Measurements from ENCODE around the gene RELT. TPM values are rescaled to one million over a fixed set of nuclear protein-coding genes. Genes with fewer than 3 reads are reported as not detected.

RELT gene
- total and polyA plus RNA-seq, 9 of the 15 experiments (the other 6 are each of a cell fraction or from before 2014, with no cell fraction given) = 1.1 to 20.2 (median 7.4) TPM

DNA sequence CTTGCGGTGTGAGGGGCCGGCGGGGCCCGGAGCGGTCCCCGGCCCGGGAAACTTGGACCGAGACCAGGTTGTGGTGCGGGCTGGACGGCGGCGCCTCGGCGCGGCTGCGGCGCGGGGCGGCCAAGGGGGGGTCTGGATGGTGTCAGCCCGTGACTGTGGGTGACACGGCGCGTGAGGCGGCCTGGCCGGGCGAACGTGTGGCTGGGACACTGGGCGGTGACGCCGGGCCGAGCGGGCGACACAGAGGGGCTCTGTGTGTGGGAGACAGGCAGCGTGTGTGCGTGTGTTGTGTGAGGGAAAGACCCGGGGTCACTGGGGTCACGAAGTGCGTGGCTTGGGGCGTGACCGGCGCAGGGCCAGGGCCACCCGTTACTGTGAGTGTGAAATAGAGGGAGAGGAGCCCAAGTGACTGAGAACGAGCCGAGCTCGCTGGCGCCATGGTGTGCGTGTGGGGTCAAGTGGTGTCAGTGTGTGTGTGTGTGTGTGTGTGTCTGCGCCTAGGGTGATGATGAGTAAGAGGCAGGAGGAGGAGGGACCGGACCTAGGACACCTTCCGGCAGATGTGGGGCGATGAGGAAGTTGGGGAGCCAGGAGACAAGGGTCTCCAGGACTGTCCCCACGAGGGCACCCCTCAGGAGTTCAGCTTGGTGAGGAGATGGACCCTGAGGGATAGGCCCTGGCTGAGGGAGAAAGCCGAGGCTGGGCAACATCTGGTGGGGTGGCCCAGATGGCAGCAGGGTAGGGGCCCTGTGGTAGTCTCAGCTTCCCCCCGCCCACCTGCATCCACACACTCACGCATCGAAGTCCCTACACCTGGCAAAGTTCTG is 817 bp downstream of the RELT start (continued):
- TF ChIP-seq, protein P1, sequence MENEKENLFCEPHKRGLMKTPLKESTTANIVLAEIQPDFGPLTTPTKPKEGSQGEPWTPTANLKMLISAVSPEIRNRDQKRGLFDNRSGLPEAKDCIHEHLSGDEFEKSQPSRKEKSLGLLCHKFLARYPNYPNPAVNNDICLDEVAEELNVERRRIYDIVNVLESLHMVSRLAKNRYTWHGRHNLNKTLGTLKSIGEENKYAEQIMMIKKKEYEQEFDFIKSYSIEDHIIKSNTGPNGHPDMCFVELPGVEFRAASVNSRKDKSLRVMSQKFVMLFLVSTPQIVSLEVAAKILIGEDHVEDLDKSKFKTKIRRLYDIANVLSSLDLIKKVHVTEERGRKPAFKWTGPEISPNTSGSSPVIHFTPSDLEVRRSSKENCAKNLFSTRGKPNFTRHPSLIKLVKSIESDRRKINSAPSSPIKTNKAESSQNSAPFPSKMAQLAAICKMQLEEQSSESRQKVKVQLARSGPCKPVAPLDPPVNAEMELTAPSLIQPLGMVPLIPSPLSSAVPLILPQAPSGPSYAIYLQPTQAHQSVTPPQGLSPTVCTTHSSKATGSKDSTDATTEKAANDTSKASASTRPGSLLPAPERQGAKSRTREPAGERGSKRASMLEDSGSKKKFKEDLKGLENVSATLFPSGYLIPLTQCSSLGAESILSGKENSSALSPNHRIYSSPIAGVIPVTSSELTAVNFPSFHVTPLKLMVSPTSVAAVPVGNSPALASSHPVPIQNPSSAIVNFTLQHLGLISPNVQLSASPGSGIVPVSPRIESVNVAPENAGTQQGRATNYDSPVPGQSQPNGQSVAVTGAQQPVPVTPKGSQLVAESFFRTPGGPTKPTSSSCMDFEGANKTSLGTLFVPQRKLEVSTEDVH (IDR thresholded peaks at IDR 0.05; ENCODE audit: low read depth, partially characterized antibody) = peak; percentile 55
- peak; percentile 62 for TF ChIP-seq MIER1 (IDR thresholded peaks at IDR 0.05; ENCODE audit: low read depth)
- TF ChIP-seq, protein P2, sequence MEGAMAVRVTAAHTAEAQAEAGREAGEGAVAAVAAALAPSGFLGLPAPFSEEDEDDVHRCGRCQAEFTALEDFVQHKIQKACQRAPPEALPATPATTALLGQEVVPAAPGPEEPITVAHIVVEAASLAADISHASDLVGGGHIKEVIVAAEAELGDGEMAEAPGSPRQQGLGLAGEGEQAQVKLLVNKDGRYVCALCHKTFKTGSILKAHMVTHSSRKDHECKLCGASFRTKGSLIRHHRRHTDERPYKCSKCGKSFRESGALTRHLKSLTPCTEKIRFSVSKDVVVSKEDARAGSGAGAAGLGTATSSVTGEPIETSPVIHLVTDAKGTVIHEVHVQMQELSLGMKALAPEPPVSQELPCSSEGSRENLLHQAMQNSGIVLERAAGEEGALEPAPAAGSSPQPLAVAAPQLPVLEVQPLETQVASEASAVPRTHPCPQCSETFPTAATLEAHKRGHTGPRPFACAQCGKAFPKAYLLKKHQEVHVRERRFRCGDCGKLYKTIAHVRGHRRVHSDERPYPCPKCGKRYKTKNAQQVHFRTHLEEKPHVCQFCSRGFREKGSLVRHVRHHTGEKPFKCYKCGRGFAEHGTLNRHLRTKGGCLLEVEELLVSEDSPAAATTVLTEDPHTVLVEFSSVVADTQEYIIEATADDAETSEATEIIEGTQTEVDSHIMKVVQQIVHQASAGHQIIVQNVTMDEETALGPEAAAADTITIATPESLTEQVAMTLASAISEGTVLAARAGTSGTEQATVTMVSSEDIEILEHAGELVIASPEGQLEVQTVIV (CRISPR knock-in tag; IDR thresholded peaks at IDR 0.05; ENCODE audit: borderline replicate concordance) = 0 out of 2 replicates have a peak, but pooled peaks have one; percentile 20
- 0 out of 2 replicates have a peak, but pooled peaks have one; percentile 12 for TF ChIP-seq ZNF316 (IDR thresholded peaks at IDR 0.05)
- TF ChIP-seq DPF2 (IDR thresholded peaks at IDR 0.05) = peak; percentile 91
- peak; percentile 51 for TF ChIP-seq NFIC (IDR thresholded peaks at IDR 0.05)
- peak; percentile 47 to 68; a peak in 3 of 4 replicates for TF ChIP-seq TRIM24 (IDR thresholded peaks at IDR 0.05)
- TF ChIP-seq ZNF212 (CRISPR knock-in tag; IDR thresholded peaks at IDR 0.05) = no peak
- peak; percentile 70; the same call in 1 of the 2 replicates for TF ChIP-seq PHF21A (IDR thresholded peaks at IDR 0.05; ENCODE audit: borderline replicate concordance, low read depth)
- TF ChIP-seq ZKSCAN1 (IDR thresholded peaks at IDR 0.05; ENCODE audit: low read depth, low read length) = no peak
- TF ChIP-seq ESRRA (IDR thresholded peaks at IDR 0.05; ENCODE audit: borderline replicate concordance, low read depth) = 0 out of 2 replicates have a peak, but pooled peaks have one; percentile 10
- TF ChIP-seq, protein P3, sequence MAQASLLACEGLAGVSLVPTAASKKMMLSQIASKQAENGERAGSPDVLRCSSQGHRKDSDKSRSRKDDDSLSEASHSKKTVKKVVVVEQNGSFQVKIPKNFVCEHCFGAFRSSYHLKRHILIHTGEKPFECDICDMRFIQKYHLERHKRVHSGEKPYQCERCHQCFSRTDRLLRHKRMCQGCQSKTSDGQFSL (CRISPR knock-in tag; IDR thresholded peaks at IDR 0.05) = peak; percentile 52
- TF ChIP-seq, protein P3 (tag; IDR thresholded peaks at IDR 0.05) = 0 out of 4 replicates have a peak, but pooled peaks of 1 of the 2 experiments have one; percentile 74
- TF ChIP-seq GTF2F1 (IDR thresholded peaks at IDR 0.05; ENCODE audit: low read depth, low read length) = 0 out of 2 replicates have a peak, but pooled peaks have one; percentile 44
- no peak for TF ChIP-seq PTBP1 (IDR thresholded peaks at IDR 0.05; ENCODE audit: low read depth, low read length)

All from K562 (cell line).